ENCODE data around the gene MGME1. TPM values are rescaled to one million over a fixed set of nuclear protein-coding genes. Genes with fewer than 3 reads are reported as not detected.

The MGME1 gene
- total RNA-seq, 1 donor from 2014 or later = 38.5 TPM

DNA sequence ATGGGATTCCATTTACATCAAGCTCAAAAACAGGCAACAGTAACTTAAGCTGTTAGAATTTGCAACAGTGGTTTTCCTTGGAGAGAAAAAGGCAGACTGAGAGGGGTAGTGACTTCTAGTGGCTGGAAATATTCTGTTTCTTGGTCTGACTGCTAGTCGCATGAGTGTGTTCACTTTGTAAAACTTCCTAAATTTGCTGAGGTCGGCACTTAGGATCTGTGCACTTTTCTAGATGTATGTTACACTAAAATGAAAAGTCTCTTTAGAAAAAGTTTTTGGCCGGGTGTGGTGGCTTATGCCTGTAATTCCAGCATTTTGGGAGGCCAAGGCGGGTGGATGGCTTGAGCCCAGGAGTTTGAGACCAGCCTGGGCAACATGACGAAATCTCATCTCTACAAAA is 70.2 kb downstream of the MGME1 start:
- Mint-ChIP-seq H3K4me1 (ENCODE audit: unreplicated experiment) (no peaks in the 10 kb centered on the region), H3K27ac (ENCODE audit: unreplicated experiment) (no peak overlapping the region), H3K36me3 (ENCODE audit: unreplicated experiment) (no peaks in the 10 kb centered on the region), H3K27me3 (ENCODE audit: unreplicated experiment) (peaks cover 24% of the 10 kb centered on the region), H3K9me3 (ENCODE audit: unreplicated experiment) (no peaks in the 10 kb centered on the region), H3K4me3 (ENCODE audit: unreplicated experiment) (no peak overlapping the region)
- DNase-seq (ENCODE audit: extremely low spot score, unreplicated experiment) = no peak
- TF ChIP-seq, protein P1, sequence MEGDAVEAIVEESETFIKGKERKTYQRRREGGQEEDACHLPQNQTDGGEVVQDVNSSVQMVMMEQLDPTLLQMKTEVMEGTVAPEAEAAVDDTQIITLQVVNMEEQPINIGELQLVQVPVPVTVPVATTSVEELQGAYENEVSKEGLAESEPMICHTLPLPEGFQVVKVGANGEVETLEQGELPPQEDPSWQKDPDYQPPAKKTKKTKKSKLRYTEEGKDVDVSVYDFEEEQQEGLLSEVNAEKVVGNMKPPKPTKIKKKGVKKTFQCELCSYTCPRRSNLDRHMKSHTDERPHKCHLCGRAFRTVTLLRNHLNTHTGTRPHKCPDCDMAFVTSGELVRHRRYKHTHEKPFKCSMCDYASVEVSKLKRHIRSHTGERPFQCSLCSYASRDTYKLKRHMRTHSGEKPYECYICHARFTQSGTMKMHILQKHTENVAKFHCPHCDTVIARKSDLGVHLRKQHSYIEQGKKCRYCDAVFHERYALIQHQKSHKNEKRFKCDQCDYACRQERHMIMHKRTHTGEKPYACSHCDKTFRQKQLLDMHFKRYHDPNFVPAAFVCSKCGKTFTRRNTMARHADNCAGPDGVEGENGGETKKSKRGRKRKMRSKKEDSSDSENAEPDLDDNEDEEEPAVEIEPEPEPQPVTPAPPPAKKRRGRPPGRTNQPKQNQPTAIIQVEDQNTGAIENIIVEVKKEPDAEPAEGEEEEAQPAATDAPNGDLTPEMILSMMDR (IDR thresholded peaks at IDR 0.05) = no peak

Other genes starting within 250 kb of the MGME1 start
- 140 and 147 TPM in 2 replicates for gene SNX5, start 224 bp upstream of the MGME1 start, total RNA-seq
- not detected in 2 replicates for gene OVOL2, start 88.9 kb downstream of the MGME1 start, total RNA-seq
- gene KAT14, start 168.8 kb downstream of the MGME1 start, total RNA-seq = 17.8 and 18.8 TPM in 2 replicates
- gene PET117, start 168.8 kb downstream of the MGME1 start, total RNA-seq = 11.8 and 13.0 TPM in 2 replicates